ENCODE data around the gene GUCY1A2. TPM values are rescaled to one million over a fixed set of nuclear protein-coding genes. Genes with fewer than 3 reads are reported as not detected.

The GUCY1A2 gene
- total RNA-seq, 1 donor, result under 0.01 TPM

DNA sequence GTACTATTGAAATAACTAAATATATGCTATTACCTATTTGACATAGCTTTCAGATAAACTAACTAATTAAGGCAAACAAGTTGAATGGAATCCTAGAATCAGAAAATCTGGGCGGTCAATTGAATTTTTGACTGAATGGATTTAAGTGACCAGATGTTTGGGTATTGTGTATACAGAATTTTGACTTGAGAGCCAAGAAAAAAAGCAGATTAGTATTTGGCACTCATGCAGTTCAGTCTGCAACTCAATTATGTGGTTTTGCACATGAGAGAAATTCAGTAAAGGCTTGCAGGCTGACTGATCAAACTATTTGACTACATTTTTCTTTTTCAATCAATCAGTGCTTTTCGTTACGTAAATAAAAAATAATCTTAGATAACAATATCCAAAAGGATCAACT is 254.8 kb downstream of the GUCY1A2 start:
- Histone ChIP-seq H3K27me3 (ENCODE audit: insufficient read depth, low read length) (no peaks in the 10 kb centered on the region), H3K36me3 (ENCODE audit: insufficient read depth, low read length) (no peaks in the 10 kb centered on the region), H3K9me3 (ENCODE audit: low read depth, low read length) (no peaks in the 10 kb centered on the region), H4K20me1 (ENCODE audit: insufficient read depth, low read length) (no peaks in the 10 kb centered on the region), H3K27ac (ENCODE audit: low read depth, low read length) (no peak overlapping the region), H3K4me3 (ENCODE audit: insufficient read depth, low read length) (no peak overlapping the region), H3K79me2 (ENCODE audit: insufficient read depth, low read length) (no peaks in the 10 kb centered on the region), H3K4me2 (ENCODE audit: insufficient read depth, low read length) (no peak overlapping the region), H2AFZ (ENCODE audit: low read length) (no peak overlapping the region), H3K4me1 (ENCODE audit: insufficient read depth, low read length) (no peaks in the 10 kb centered on the region)
- TF ChIP-seq, protein P1, sequence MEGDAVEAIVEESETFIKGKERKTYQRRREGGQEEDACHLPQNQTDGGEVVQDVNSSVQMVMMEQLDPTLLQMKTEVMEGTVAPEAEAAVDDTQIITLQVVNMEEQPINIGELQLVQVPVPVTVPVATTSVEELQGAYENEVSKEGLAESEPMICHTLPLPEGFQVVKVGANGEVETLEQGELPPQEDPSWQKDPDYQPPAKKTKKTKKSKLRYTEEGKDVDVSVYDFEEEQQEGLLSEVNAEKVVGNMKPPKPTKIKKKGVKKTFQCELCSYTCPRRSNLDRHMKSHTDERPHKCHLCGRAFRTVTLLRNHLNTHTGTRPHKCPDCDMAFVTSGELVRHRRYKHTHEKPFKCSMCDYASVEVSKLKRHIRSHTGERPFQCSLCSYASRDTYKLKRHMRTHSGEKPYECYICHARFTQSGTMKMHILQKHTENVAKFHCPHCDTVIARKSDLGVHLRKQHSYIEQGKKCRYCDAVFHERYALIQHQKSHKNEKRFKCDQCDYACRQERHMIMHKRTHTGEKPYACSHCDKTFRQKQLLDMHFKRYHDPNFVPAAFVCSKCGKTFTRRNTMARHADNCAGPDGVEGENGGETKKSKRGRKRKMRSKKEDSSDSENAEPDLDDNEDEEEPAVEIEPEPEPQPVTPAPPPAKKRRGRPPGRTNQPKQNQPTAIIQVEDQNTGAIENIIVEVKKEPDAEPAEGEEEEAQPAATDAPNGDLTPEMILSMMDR (IDR thresholded peaks at IDR 0.05; ENCODE audit: extremely low read depth, low read depth, low read length), result no peak
- DNase-seq (ENCODE audit: insufficient read length, low spot score, missing footprints), result no peak

DNA sequence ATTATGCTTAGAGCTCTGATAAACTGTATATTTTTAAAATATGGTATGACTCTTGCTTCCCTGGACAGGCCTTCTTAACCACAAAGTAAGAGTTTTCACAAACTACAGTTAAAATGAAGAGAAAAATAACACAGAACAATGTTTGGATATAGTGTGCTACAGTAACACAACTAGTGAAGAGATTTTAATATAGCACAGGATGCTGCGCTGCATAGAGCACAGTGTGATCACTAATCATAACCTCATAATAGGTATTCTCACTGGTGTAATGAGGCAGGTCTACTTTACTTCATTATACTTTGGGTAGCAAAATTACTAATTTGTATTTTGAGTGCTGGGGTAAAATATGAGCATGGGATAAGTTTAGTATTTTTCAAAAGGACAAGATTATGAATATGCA is 256.5 kb downstream of the GUCY1A2 start:
- Histone ChIP-seq H3K27ac (ENCODE audit: low read depth, low read length) (no peak overlapping the region), H3K4me1 (ENCODE audit: insufficient read depth, low read length) (no peaks in the 10 kb centered on the region), H3K4me3 (ENCODE audit: insufficient read depth, low read length) (no peak overlapping the region), H4K20me1 (ENCODE audit: insufficient read depth, low read length) (no peaks in the 10 kb centered on the region), H3K36me3 (ENCODE audit: insufficient read depth, low read length) (no peaks in the 10 kb centered on the region), H3K27me3 (ENCODE audit: insufficient read depth, low read length) (no peaks in the 10 kb centered on the region), H3K4me2 (ENCODE audit: insufficient read depth, low read length) (no peak overlapping the region), H3K9me3 (ENCODE audit: low read depth, low read length) (no peaks in the 10 kb centered on the region), H2AFZ (ENCODE audit: low read length) (no peak overlapping the region), H3K79me2 (ENCODE audit: insufficient read depth, low read length) (no peaks in the 10 kb centered on the region)
- peak; percentile 3 for DNase-seq (ENCODE audit: insufficient read length, low spot score, missing footprints)
- TF ChIP-seq, protein P1 (IDR thresholded peaks at IDR 0.05; ENCODE audit: extremely low read depth, low read depth, low read length), result no peak

DNA sequence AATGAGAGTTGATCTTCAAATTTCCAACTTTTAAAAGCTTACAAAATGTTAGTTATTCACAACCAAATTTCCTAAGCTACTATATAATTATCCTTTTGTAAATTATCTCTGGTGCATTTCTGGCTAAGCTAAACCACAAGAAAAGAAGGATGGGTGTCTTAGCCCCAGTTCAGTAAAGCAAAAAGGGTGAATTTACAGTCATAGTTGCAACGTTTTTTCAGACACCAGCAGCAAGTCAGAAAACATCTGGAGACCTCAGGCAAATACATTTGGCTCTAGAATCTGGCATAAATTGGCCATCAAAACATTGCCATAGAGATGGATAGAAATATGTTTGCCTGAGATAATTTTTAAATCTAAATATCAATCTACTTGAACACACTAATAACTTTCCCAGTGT is 257.0 kb downstream of the GUCY1A2 start:
- Histone ChIP-seq H3K4me1 (ENCODE audit: insufficient read depth, low read length) (no peaks in the 10 kb centered on the region), H2AFZ (ENCODE audit: low read length) (no peak overlapping the region), H3K9me3 (ENCODE audit: low read depth, low read length) (no peaks in the 10 kb centered on the region), H3K27me3 (ENCODE audit: insufficient read depth, low read length) (no peaks in the 10 kb centered on the region), H3K4me3 (ENCODE audit: insufficient read depth, low read length) (no peak overlapping the region), H3K36me3 (ENCODE audit: insufficient read depth, low read length) (no peaks in the 10 kb centered on the region), H4K20me1 (ENCODE audit: insufficient read depth, low read length) (no peaks in the 10 kb centered on the region), H3K4me2 (ENCODE audit: insufficient read depth, low read length) (no peak overlapping the region), H3K27ac (ENCODE audit: low read depth, low read length) (no peak overlapping the region), H3K79me2 (ENCODE audit: insufficient read depth, low read length) (no peaks in the 10 kb centered on the region)
- TF ChIP-seq, protein P1 (IDR thresholded peaks at IDR 0.05; ENCODE audit: extremely low read depth, low read depth, low read length), result no peak
- no peak for DNase-seq (ENCODE audit: insufficient read length, low spot score, missing footprints)

DNA sequence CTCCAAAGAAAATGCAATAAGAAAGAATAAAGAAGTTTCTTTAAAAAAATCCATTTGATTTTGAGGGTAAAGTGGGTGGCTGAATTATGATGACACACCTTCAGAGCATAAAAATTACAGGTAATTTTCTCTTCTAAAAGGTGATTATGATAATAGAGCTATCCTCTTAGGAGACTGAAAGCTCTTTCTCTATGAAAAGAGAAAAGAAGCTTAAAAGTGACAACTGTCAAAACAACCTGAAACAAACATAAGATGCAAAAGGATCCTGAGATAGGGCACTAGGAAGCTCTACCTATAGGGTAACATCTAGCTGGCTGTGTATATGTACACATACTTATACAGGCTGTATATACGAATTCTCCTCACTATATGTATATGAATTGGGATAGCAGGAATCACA is 270.2 kb downstream of the GUCY1A2 start:
- H3K4me1 ChIP-seq (ENCODE audit: insufficient read depth, low read length), result no peaks in the 10 kb centered on the region
- no peak for DNase-seq (ENCODE audit: insufficient read length, low spot score, missing footprints)
- H4K20me1 ChIP-seq (ENCODE audit: insufficient read depth, low read length), result no peaks in the 10 kb centered on the region
- no peaks in the 10 kb centered on the region for H3K36me3 ChIP-seq (ENCODE audit: insufficient read depth, low read length)
- no peaks in the 10 kb centered on the region for H3K79me2 ChIP-seq (ENCODE audit: insufficient read depth, low read length)
- TF ChIP-seq, protein P1 (IDR thresholded peaks at IDR 0.05; ENCODE audit: extremely low read depth, low read depth, low read length), result no peak
- H2AFZ ChIP-seq (ENCODE audit: low read length), result no peak overlapping the region
- no peaks in the 10 kb centered on the region for H3K9me3 ChIP-seq (ENCODE audit: low read depth, low read length)
- H3K4me3 ChIP-seq (ENCODE audit: insufficient read depth, low read length), result no peak overlapping the region
- no peaks in the 10 kb centered on the region for H3K27me3 ChIP-seq (ENCODE audit: insufficient read depth, low read length)
- no peak overlapping the region for H3K4me2 ChIP-seq (ENCODE audit: insufficient read depth, low read length)
- no peak overlapping the region for H3K27ac ChIP-seq (ENCODE audit: low read depth, low read length)
